Keratinocyte (primary cell): ENCODE results near the gene EPRS1. TPM values are rescaled to one million over a fixed set of nuclear protein-coding genes. Genes with fewer than 3 reads are reported as not detected.

Source experiments
- DNase-seq: peaks from one replicate; pipeline ENCODE4 v3.0.0-alpha.2; 2011; ENCODE audit warnings: low read depth, missing footprints, low spot score
- FAIRE-seq: peaks from 2 replicates; lab custom pipeline; 2011; peaks lifted over from hg19 to GRCh38; lab: Jason Lieb, UNC
- H2AFZ ChIP-seq: 2 replicates; pipeline ENCODE4 v1.6.0; 2012; ENCODE audit warnings: low read length, control low read depth, inconsistent platforms; ENCODE audit not compliant: control insufficient read depth
- H3K27ac ChIP-seq: 2 replicates; pipeline ENCODE4 v1.5.1; 2011; ENCODE audit warnings: low read length; ENCODE audit not compliant: control insufficient read depth, insufficient read depth
- H3K27me3 ChIP-seq: 3 replicates; pipeline ENCODE4 v1.6.0; 2011; ENCODE audit warnings: low read length; ENCODE audit not compliant: control insufficient read depth, insufficient read depth; ENCODE audit errors: extremely low read depth
- H3K36me3 ChIP-seq, 2 experiments: 2 replicates in 1 of 2; 3 replicates in 1 of 2; pipeline ENCODE4 v1.5.1; 2011; ENCODE audit warnings: low read length in 2 of 2, mild to moderate bottlenecking in 1 of 2; ENCODE audit not compliant: control insufficient read depth in 2 of 2, insufficient read depth in 2 of 2; ENCODE audit errors: extremely low read depth in 1 of 2
- H3K4me1 ChIP-seq: 3 replicates; pipeline ENCODE4 v1.5.1; 2011; ENCODE audit warnings: low read length; ENCODE audit not compliant: control insufficient read depth, insufficient read depth; ENCODE audit errors: extremely low read depth
- H3K4me2 ChIP-seq: 3 replicates; pipeline ENCODE4 v1.6.0; 2011; ENCODE audit warnings: low read depth, low read length; ENCODE audit not compliant: control insufficient read depth, insufficient read depth; ENCODE audit errors: extremely low read depth
- H3K4me3 ChIP-seq, 3 experiments: fragments of 200-600 bp in 1 of 3; sonication (generic) in 1 of 3; 2 replicates in 2 of 3; 3 replicates in 1 of 3; pipeline ENCODE4 v1.5.1; 2011 to 2016; ENCODE audit warnings: low read length in 3 of 3, mild to moderate bottlenecking in 3 of 3, control low read depth in 2 of 3, inconsistent platforms in 1 of 3, low read depth in 1 of 3, mixed read lengths in 1 of 3, mixed run types in 1 of 3, moderate library complexity in 1 of 3; ENCODE audit not compliant: control insufficient read depth in 2 of 3, insufficient read depth in 2 of 3; ENCODE audit errors: extremely low read depth in 1 of 3
- H3K79me2 ChIP-seq: 2 replicates; pipeline ENCODE4 v1.6.0; 2012; ENCODE audit warnings: low read length; ENCODE audit not compliant: control insufficient read depth, insufficient read depth
- H3K9ac ChIP-seq: 3 replicates; pipeline ENCODE4 v1.6.0; 2011; ENCODE audit warnings: low read length; ENCODE audit not compliant: control insufficient read depth, insufficient read depth; ENCODE audit errors: extremely low read depth
- H3K9me1 ChIP-seq: 3 replicates; pipeline ENCODE4 v1.6.0; 2011; ENCODE audit warnings: low read length; ENCODE audit not compliant: control insufficient read depth, insufficient read depth; ENCODE audit errors: extremely low read depth
- H3K9me3 ChIP-seq: 2 replicates; pipeline ENCODE4 v1.5.1; 2012; ENCODE audit warnings: low read depth, low read length; ENCODE audit not compliant: control insufficient read depth
- H4K20me1 ChIP-seq: 3 replicates; pipeline ENCODE4 v1.6.0; 2011; ENCODE audit warnings: low read length; ENCODE audit not compliant: control insufficient read depth, insufficient read depth; ENCODE audit errors: extremely low read depth
- EZH2 ChIP-seq: IDR thresholded peaks from one replicate; pipeline ENCODE4 v1.6.1; 2012; ENCODE audit warnings: inconsistent platforms, mild to moderate bottlenecking, low read length, moderate library complexity
- dilution Hi-C: fragments of 300-500 bp; cut with MboI; formaldehyde crosslinking; loops from one replicate; pipeline ENCODE4 v1.7.0; 2020; ENCODE audit warnings: low sequenced_read_pairs; ENCODE audit not compliant: extremely low pct_ligation_motif_present
- polyA plus RNA-seq, 5 experiments: library from polyadenylated mRNA; depleted of rRNA in 3 of 5; stranded (reverse) in 3 of 5; stranded (forward) in 1 of 5; unstranded in 1 of 5; fragments of >200 nt; gene quantifications; 1 replicate in 1 of 5; 2 replicates in 3 of 5; 3 replicates in 1 of 5; pipeline versions ENCODE4 v1.2.1 to v1.2.3, GENCODE V29; 2011 to 2012; ENCODE audit warnings: missing spikeins in 2 of 5, low read depth in 1 of 5, low replicate concordance in 1 of 5
- TF ChIP-seq, protein P1 (sequence below), 3 experiments: IDR thresholded peaks in 1 of 3; conservative IDR thresholded peaks in 1 of 3; optimal IDR thresholded peaks in 1 of 3; 2 replicates in 2 of 3; 3 replicates in 1 of 3; pipeline versions ENCODE3 to v1.5.1; 2011; ENCODE audit warnings: low read length in 3 of 3, mild to moderate bottlenecking in 3 of 3, moderate library complexity in 2 of 3, control low read depth in 1 of 3, inconsistent platforms in 1 of 3; ENCODE audit not compliant: insufficient read depth in 2 of 3; ENCODE audit errors: extremely low read depth in 1 of 3

EPRS1 gene
- polyA plus RNA-seq, 1 donor (not counting 4 experiments of a cell fraction or from before 2014, with no cell fraction given): 96.3 TPM

DNA sequence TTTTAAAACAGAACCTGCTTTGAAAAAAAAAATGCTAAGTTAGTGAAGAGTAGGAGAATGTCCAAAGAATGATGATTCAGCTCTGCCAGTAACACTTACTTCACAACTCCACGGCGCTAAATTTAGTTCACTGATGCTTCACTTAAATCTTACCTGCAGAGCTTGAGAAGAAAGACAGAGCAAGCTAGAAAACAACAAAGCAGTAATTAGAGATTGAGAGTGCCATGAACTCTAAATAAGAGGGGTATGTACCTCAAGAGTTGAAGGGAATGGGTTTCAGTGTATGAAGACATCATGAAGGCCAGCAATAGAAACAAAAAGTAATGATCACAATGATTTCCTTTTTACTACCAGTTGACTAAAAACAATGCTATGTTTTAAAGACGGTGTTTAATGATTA lies 32.8 kb downstream of the EPRS1 start:
- Histone ChIP-seq H3K9me3 (no peaks in the 10 kb centered on the region), H3K4me1 (no peaks in the 10 kb centered on the region), H3K9ac (no peak overlapping the region), H4K20me1 (no peaks in the 10 kb centered on the region), H3K27me3 (no peaks in the 10 kb centered on the region), H3K4me2 (no peak overlapping the region), H3K36me3 (peaks cover 9 to 10% of the 10 kb centered on the region in 2 experiments), H3K4me3 (no peak overlapping the region), H3K79me2 (no peaks in the 10 kb centered on the region), H3K27ac (no peak overlapping the region), H2AFZ (no peak overlapping the region), H3K9me1 (no peaks in the 10 kb centered on the region)
- dilution Hi-C loops: no loop called here
- FAIRE-seq: no peak
- no peak for TF ChIP-seq EZH2
- TF ChIP-seq, protein P1, sequence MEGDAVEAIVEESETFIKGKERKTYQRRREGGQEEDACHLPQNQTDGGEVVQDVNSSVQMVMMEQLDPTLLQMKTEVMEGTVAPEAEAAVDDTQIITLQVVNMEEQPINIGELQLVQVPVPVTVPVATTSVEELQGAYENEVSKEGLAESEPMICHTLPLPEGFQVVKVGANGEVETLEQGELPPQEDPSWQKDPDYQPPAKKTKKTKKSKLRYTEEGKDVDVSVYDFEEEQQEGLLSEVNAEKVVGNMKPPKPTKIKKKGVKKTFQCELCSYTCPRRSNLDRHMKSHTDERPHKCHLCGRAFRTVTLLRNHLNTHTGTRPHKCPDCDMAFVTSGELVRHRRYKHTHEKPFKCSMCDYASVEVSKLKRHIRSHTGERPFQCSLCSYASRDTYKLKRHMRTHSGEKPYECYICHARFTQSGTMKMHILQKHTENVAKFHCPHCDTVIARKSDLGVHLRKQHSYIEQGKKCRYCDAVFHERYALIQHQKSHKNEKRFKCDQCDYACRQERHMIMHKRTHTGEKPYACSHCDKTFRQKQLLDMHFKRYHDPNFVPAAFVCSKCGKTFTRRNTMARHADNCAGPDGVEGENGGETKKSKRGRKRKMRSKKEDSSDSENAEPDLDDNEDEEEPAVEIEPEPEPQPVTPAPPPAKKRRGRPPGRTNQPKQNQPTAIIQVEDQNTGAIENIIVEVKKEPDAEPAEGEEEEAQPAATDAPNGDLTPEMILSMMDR (optimal IDR thresholded peaks at IDR 0.05 in 1 of 3, IDR thresholded peaks at IDR 0.05 in 1 of 3, conservative IDR thresholded peaks at IDR 0.05 in 1 of 3; ENCODE audit: extremely low read depth in 1 of 3, insufficient read depth in 2 of 3, low read length in 3 of 3): no peak
- DNase-seq: no peak

DNA sequence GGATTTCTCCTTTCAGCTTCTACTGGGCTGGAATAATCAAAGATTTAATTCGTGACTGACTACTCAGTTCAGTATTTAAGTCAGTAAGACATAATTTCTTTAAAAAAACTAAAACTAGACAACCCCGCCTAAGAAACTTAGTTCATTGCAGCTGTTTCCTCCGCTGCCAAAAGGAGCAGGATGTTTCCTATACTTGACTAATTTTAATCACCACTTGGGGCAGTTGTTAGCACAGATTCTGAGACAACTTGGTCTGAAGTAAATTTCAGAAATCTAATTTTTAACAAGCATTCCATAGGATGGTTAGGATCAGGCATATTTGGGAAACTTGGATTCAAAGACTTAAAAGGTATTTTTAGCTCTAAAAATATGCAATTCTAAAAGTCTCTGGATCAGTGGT lies 34.0 kb downstream of the EPRS1 start:
- Histone ChIP-seq H3K9me1 (no peaks in the 10 kb centered on the region), H3K9ac (no peak overlapping the region), H3K4me1 (no peaks in the 10 kb centered on the region), H3K9me3 (no peaks in the 10 kb centered on the region), H3K79me2 (no peaks in the 10 kb centered on the region), H3K4me2 (no peak overlapping the region), H3K36me3 (peaks cover 9 to 10% of the 10 kb centered on the region in 2 experiments), H3K27me3 (no peaks in the 10 kb centered on the region), H3K27ac (no peak overlapping the region), H4K20me1 (no peaks in the 10 kb centered on the region), H3K4me3 (no peak overlapping the region), H2AFZ (no peak overlapping the region)
- dilution Hi-C loops: no loop called here
- FAIRE-seq (no peak), DNase-seq (no peak)
- no peak for TF ChIP-seq EZH2
- TF ChIP-seq, protein P1 (optimal IDR thresholded peaks at IDR 0.05 in 1 of 3, IDR thresholded peaks at IDR 0.05 in 1 of 3, conservative IDR thresholded peaks at IDR 0.05 in 1 of 3; ENCODE audit: extremely low read depth in 1 of 3, insufficient read depth in 2 of 3, low read length in 3 of 3): no peak
